K562 (cell line): ENCODE results near the gene DAZAP1. TPM values are rescaled to one million over a fixed set of nuclear protein-coding genes. Genes with fewer than 3 reads are reported as not detected.

ENCODE experiments used
- ATF1 ChIP-seq, 2 experiments: fragments of 450-650 bp in 1 of 2; IDR thresholded peaks; 2 replicates each; pipeline ENCODE4 v1.6.1; 2016; ENCODE audit warnings: missing compliant biosample characterization in 1 of 2, missing genetic modification characterization in 1 of 2
- CBX2 ChIP-seq: fragments of 200-600 bp; sonication (generic); IDR thresholded peaks from one replicate; pipeline ENCODE4 v1.6.1; 2012; ENCODE audit warnings: mild to moderate bottlenecking, low read length, inconsistent platforms; ENCODE audit not compliant: insufficient read depth, poor library complexity, severe bottlenecking
- CREB5 ChIP-seq: fragments of 250-450 bp; sonication (Bioruptor Pico); IDR thresholded peaks from 2 replicates; pipeline ENCODE4 v1.5.0; 2020; ENCODE audit warnings: mild to moderate bottlenecking
- HMGN3 ChIP-seq: IDR thresholded peaks from 2 replicates; pipeline ENCODE4 v1.6.1; 2011; ENCODE audit warnings: borderline replicate concordance, low read depth, mild to moderate bottlenecking, mixed read lengths, low read length; ENCODE audit not compliant: insufficient read length; ENCODE audit errors: extremely low read depth
- SIN3A ChIP-seq, 2 experiments: fragments of 150-350 bp in 1 of 2; IDR thresholded peaks; 2 replicates each; pipeline ENCODE4 v1.6.1; 2011 to 2016; ENCODE audit warnings: borderline replicate concordance in 2 of 2, low read depth in 2 of 2, low read length in 2 of 2, mild to moderate bottlenecking in 2 of 2, moderate library complexity in 2 of 2; ENCODE audit not compliant: control insufficient read depth in 1 of 2
- SMC3 ChIP-seq: conservative IDR thresholded peaks from 2 replicates; pipeline ENCODE4 v1.6.1; 2011; ENCODE audit warnings: low read depth, low read length, improper control_type of control experiment; ENCODE audit not compliant: insufficient read depth
- SPI1 ChIP-seq: IDR thresholded peaks from 2 replicates; pipeline ENCODE4 v1.6.1; 2011; ENCODE audit warnings: low read depth, low read length, control low read depth, borderline replicate concordance
- STAT5B ChIP-seq: fragments of 250-450 bp; sonication (Bioruptor Pico); IDR thresholded peaks from 2 replicates; pipeline ENCODE4 v1.8.0; 2021; ENCODE audit warnings: mild to moderate bottlenecking, inconsistent platforms
- ZBTB40 ChIP-seq, 2 experiments: fragments of 450-650 bp in 1 of 2; sonication (generic) in 1 of 2; formaldehyde crosslinking in 1 of 2; IDR thresholded peaks; 2 replicates each; pipeline versions ENCODE4 v1.7.1 to v1.9.0; 2016 to 2022; ENCODE audit warnings: inconsistent platforms in 1 of 2, mild to moderate bottlenecking in 1 of 2, missing genetic modification reagents in 1 of 2
- ZNF592 ChIP-seq: fragments of 450-650 bp; IDR thresholded peaks from 2 replicates; pipeline ENCODE4 v1.6.1; 2017; ENCODE audit warnings: antibody characterized with exemption, mild to moderate bottlenecking
- polyA plus RNA-seq, 8 experiments: library from polyadenylated mRNA; depleted of rRNA in 4 of 8; stranded (reverse) in 5 of 8; unstranded in 3 of 8; fragments of >200 nt; fragmentation: Nextera tagmentation in 2 of 8; fragmentation: Illumina TruSeq in 1 of 8; extraction: Ambion mirVana in 2 of 8; extraction: Trizol in 1 of 8; gene quantifications; 2 replicates each; pipeline versions ENCODE4 v1.2.1 to v1.2.3, GENCODE V29; 2011 to 2014; ENCODE audit warnings: inconsistent platforms in 1 of 8, missing spikeins in 1 of 8
- total RNA-seq, 7 experiments: library from RNA; depleted of rRNA in 6 of 7; stranded (reverse); fragments of >200 nt in 6 of 7; fragmentation: Illumina TruSeq in 2 of 7; extraction: Trizol in 2 of 7; gene quantifications; 2 replicates each; pipeline versions ENCODE4 v1.2.1 to v1.2.3, GENCODE V29; 2011 to 2021; ENCODE audit warnings: low replicate concordance in 1 of 7

The DAZAP1 gene
- total and polyA plus RNA-seq, 9 of the 15 experiments (the other 6 are each of a cell fraction or from before 2014, with no cell fraction given): 10.8 to 289 (median 142) TPM

- TF ChIP-seq ZBTB40 (IDR thresholded peaks at IDR 0.05) (peak; percentile 94), ZBTB40 (CRISPR knock-in tag; IDR thresholded peaks at IDR 0.05) (no peak), CBX2 (no peak), SIN3A (IDR thresholded peaks at IDR 0.05; ENCODE audit: borderline replicate concordance in 2 of 2, control insufficient read depth in 1 of 2, low read depth in 2 of 2, low read length in 2 of 2) (peak; percentile 22 to 50; a peak in 2 of 4 replicates), ZNF592 (0 out of 2 replicates have a peak, but pooled peaks have one; percentile 42), CREB5 (CRISPR knock-in tag) (no peak), SMC3 (no peak), HMGN3 (peak; percentile 52), SPI1 (peak; percentile 56; the same call in 1 of the 2 replicates), STAT5B (CRISPR knock-in tag) (no peak), ATF1 (CRISPR knock-in tag; IDR thresholded peaks at IDR 0.05) (no peak; the same call in 1 of the 2 replicates), ATF1 (tag; IDR thresholded peaks at IDR 0.05) (peak; percentile 78)
These were observed 71.7 kb downstream of the DAZAP1 start, which contains the start of gene C19orf25 (continued) for GRCh38 chr19:1478934-1479707.
